Measurements from ENCODE around the gene C5orf47. TPM values are rescaled to one million over a fixed set of nuclear protein-coding genes. Genes with fewer than 3 reads are reported as not detected.
A peak's percentile ranks its signal among the peaks of the same experiment; 100 is the strongest.

C5orf47 gene
- total and polyA plus RNA-seq, 10 of the 15 experiments (the other 5 are each of a cell fraction or from before 2014, with no cell fraction given): 0.04 TPM; not detected in 9

- ChIA-PET RAD21 (ENCODE audit: unreplicated experiment) (interaction anchor here (0.6 kb wide), 1 partner anchor 1492 kb away, joined by 3 read pairs; no protein-coding TSS in a partner anchor), CTCF (no interaction called here), POLR2A (interaction anchor here (0.6 kb wide), 1 partner anchor 281 kb away, joined by 4 read pairs; no protein-coding TSS in a partner anchor), SMC1A (ENCODE audit: uncharacterized antibody, unreplicated experiment) (no interaction called here)
- Histone ChIP-seq H3K27me3 (replicated peaks in 1 of 2; ENCODE audit: control insufficient read depth in 2 of 2, insufficient read depth in 2 of 2, low read length in 1 of 2) (no peaks in the 10 kb centered on the region), H2AFZ (ENCODE audit: control insufficient read depth, low read depth, low read length) (no peak overlapping the region), H3K4me3 (no peak overlapping the region), H3K36me3 (ENCODE audit: control insufficient read depth in 2 of 2, insufficient read depth in 2 of 2, low read length in 1 of 2) (0 out of 4 replicates have a peak, but pooled peaks cover 0 to 2% of the 10 kb centered on the region in 2 experiments), H3K9ac (ENCODE audit: control insufficient read depth, insufficient read depth, low read length) (no peak overlapping the region), H3K79me2 (ENCODE audit: control insufficient read depth, insufficient read depth, low read length) (no peaks in the 10 kb centered on the region), H3K4me2 (ENCODE audit: control insufficient read depth, insufficient read depth) (no peak overlapping the region), H4K20me1 (ENCODE audit: control insufficient read depth, insufficient read depth) (no peaks in the 10 kb centered on the region), H3K27ac (ENCODE audit: control insufficient read depth, insufficient read depth) (no peak overlapping the region), H3K9me3 (replicated peaks; ENCODE audit: control insufficient read depth, insufficient read depth, low read length) (no peaks in the 10 kb centered on the region), H3K4me1 (ENCODE audit: control insufficient read depth, insufficient read depth, low read length) (no peaks in the 10 kb centered on the region)
- 55% methylated on average over 2 of the region's 2 CpGs for WGBS (ENCODE audit: insufficient coverage, insufficient replicate concordance, low lambda C conversion rate, missing lambda C conversion rate)
- TF ChIP-seq ZNF384 (IDR thresholded peaks at IDR 0.05; ENCODE audit: borderline replicate concordance, low read depth, low read length): no peak
- TF ChIP-seq NFYA (IDR thresholded peaks at IDR 0.05; ENCODE audit: borderline replicate concordance, low read depth, low read length): no peak
- no peak for TF ChIP-seq CEBPB (IDR thresholded peaks at IDR 0.05; ENCODE audit: borderline replicate concordance in 1 of 2, low read depth in 2 of 2, low read length in 2 of 2)
- TF ChIP-seq NR2F1 (conservative IDR thresholded peaks at IDR 0.05): no peak
- no peak for TF ChIP-seq TARDBP (IDR thresholded peaks at IDR 0.05; ENCODE audit: borderline replicate concordance)
- in situ Hi-C loops (cut with MboI) (no loop called here), intact Hi-C loops (cut with micrococcal nuclease; ENCODE audit: unreplicated experiment) (no loop called here)
- FAIRE-seq: no peak
- BruUV-seq (replicated peaks): no TSS peak
- no peak for DNase-seq (ENCODE audit: low read depth, low spot score)
- no peak for ATAC-seq
These were observed 28.0 kb upstream of the C5orf47 start for GRCh38 chr5:173960986-173961385.

- BruUV-seq (replicated peaks): no TSS peak
- Histone ChIP-seq H3K9ac (ENCODE audit: control insufficient read depth, insufficient read depth, low read length) (no peak overlapping the region), H3K79me2 (ENCODE audit: control insufficient read depth, insufficient read depth, low read length) (no peaks in the 10 kb centered on the region), H2AFZ (ENCODE audit: control insufficient read depth, low read depth, low read length) (no peak overlapping the region), H3K4me3 (no peak overlapping the region), H3K4me1 (ENCODE audit: control insufficient read depth, insufficient read depth, low read length) (no peaks in the 10 kb centered on the region), H4K20me1 (ENCODE audit: control insufficient read depth, insufficient read depth) (no peaks in the 10 kb centered on the region), H3K27ac (ENCODE audit: control insufficient read depth, insufficient read depth) (no peak overlapping the region), H3K27me3 (replicated peaks in 1 of 2; ENCODE audit: control insufficient read depth in 2 of 2, insufficient read depth in 2 of 2, low read length in 1 of 2) (no peaks in the 10 kb centered on the region), H3K4me2 (ENCODE audit: control insufficient read depth, insufficient read depth) (no peak overlapping the region), H3K36me3 (ENCODE audit: control insufficient read depth in 2 of 2, insufficient read depth in 2 of 2, low read length in 1 of 2) (no peaks in the 10 kb centered on the region), H3K9me3 (replicated peaks; ENCODE audit: control insufficient read depth, insufficient read depth, low read length) (no peaks in the 10 kb centered on the region)
- ATAC-seq: no peak; the same call in 2 of the 3 replicates
- RAD21 ChIA-PET (ENCODE audit: unreplicated experiment): interaction anchor here (0.6 kb wide), 1 partner anchor 1491 kb away, joined by 3 read pairs; no protein-coding TSS in a partner anchor
- 0% methylated on average over 1 of the region's 1 CpG for WGBS (ENCODE audit: insufficient coverage, insufficient replicate concordance, low lambda C conversion rate, missing lambda C conversion rate)
- no peak for DNase-seq (ENCODE audit: low read depth, low spot score)
- SMC1A ChIA-PET (ENCODE audit: uncharacterized antibody, unreplicated experiment): no interaction called here
- CTCF ChIA-PET: interaction anchor here (1.1 to 1.7 kb wide), 3 partner anchors 10 to 333 kb away, joined by 4 to 10 read pairs (median 4); no protein-coding TSS in a partner anchor
- in situ Hi-C loops (cut with MboI) (no loop called here), intact Hi-C loops (cut with micrococcal nuclease; ENCODE audit: unreplicated experiment) (no loop called here)
- POLR2A ChIA-PET: interaction anchor here (0.6 kb wide), 1 partner anchor 281 kb away, joined by 4 read pairs; no protein-coding TSS in a partner anchor
- FAIRE-seq: no peak
- peak; percentile 21; the same call in 1 of the 2 replicates for TF ChIP-seq NFIC (IDR thresholded peaks at IDR 0.05; ENCODE audit: low read depth, low read length)
- no peak for TF ChIP-seq NFYB (IDR thresholded peaks at IDR 0.05; ENCODE audit: insufficient read depth, low read depth, low read length)
- TF ChIP-seq CBX5 (IDR thresholded peaks at IDR 0.05; ENCODE audit: low read depth): no peak
- no peak for TF ChIP-seq EGR1 (IDR thresholded peaks at IDR 0.05; ENCODE audit: borderline replicate concordance in 1 of 2, low read depth in 2 of 2, low read length in 2 of 2)
- TF ChIP-seq SMAD5 (IDR thresholded peaks at IDR 0.05; ENCODE audit: low read depth): no peak
- TF ChIP-seq PRDM15 (CRISPR knock-in tag; IDR thresholded peaks at IDR 0.05): no peak
- no peak for TF ChIP-seq ZNF217 (IDR thresholded peaks at IDR 0.05)
- TF ChIP-seq SMC3 (IDR thresholded peaks at IDR 0.05; ENCODE audit: borderline replicate concordance, low read length): no peak
- no peak for TF ChIP-seq E2F4 (IDR thresholded peaks at IDR 0.05; ENCODE audit: low read depth, low read length)
These were observed 27.6 kb upstream of the C5orf47 start for GRCh38 chr5:173961418-173961817.

All from GM12878 (cell line).